Transverse colon (tissue), 4 donors: ENCODE measurements around the gene CCL16. TPM values are rescaled to one million over a fixed set of nuclear protein-coding genes. Genes with fewer than 3 reads are reported as not detected.

Source experiments
- DNase-seq: peaks from one replicate; pipeline ENCODE4 v3.0.0-alpha.2; 2019
- H3K27ac ChIP-seq, 4 donors: fragments of 200-600 bp; sonication (generic); 2 replicates each; pipeline ENCODE4 v1.5.1; 2016 to 2018; ENCODE audit warnings: inconsistent platforms in 4 of 4
- H3K27me3 ChIP-seq: fragments of 200-600 bp; sonication (generic); 2 replicates; pipeline ENCODE4 v1.5.1; 2017; ENCODE audit warnings: inconsistent platforms
- H3K36me3 ChIP-seq, 4 donors: fragments of 200-600 bp; sonication (generic); 2 replicates each; pipeline ENCODE4 v1.5.1; 2017 to 2019; ENCODE audit warnings: inconsistent platforms in 4 of 4
- H3K4me1 ChIP-seq, 4 donors: fragments of 200-600 bp; sonication (generic); 2 replicates each; pipeline ENCODE4 v1.5.1; 2017 to 2020; ENCODE audit warnings: inconsistent platforms in 4 of 4
- H3K4me3 ChIP-seq, 4 donors: fragments of 200-600 bp; sonication (generic); 1 replicate in 1 of 4; 2 replicates in 3 of 4; pipeline versions ENCODE4 v1.5.1 to v1.6.1; 2017 to 2019; ENCODE audit warnings: inconsistent platforms in 4 of 4
- H3K9me3 ChIP-seq, 2 donors: fragments of 200-600 bp; sonication (generic); 2 replicates each; pipeline ENCODE4 v1.5.1; 2017 to 2019; ENCODE audit warnings: inconsistent platforms in 2 of 2
- EP300 ChIP-seq: sonication (generic); formaldehyde crosslinking; IDR thresholded peaks from one replicate; pipeline ENCODE4 v1.6.1; 2017; ENCODE audit warnings: antibody characterized with exemption, low read depth
- POLR2A ChIP-seq: fragments of 450-650 bp; IDR thresholded peaks from one replicate; pipeline ENCODE4 v1.6.1; 2016; ENCODE audit warnings: antibody characterized with exemption, mild to moderate bottlenecking, moderate library complexity
- POLR2AphosphoS5 ChIP-seq, 3 donors: sonication (generic); formaldehyde crosslinking; IDR thresholded peaks; one replicate each; pipeline ENCODE4 v1.6.1; 2016; ENCODE audit warnings: antibody characterized with exemption in 3 of 3
- whole genome bisulfite sequencing, 2 donors: methylation state at CpG; one replicate each; pipeline ENCODE4 v1.1.5; 2018; ENCODE audit warnings: low coverage in 1 of 2; 5-methylcytosine and 5-hydroxymethylcytosine counted together
- in situ Hi-C, 4 donors: fragments of 200-750 bp; cut with MboI; loops; one replicate each; pipeline versions ENCODE4 v1.15.0 to v1.15.1; 2017; ENCODE audit warnings: low sequenced_read_pairs in 3 of 4, low pct_ligation_motif_present in 1 of 4, low pct_unique_long_range_greater_than_20kb in 1 of 4
- intact Hi-C: fragments of 100-400 bp; cut with DNase I; formaldehyde crosslinking; loops from one replicate; pipeline ENCODE4 v1.15.1; 2023; ENCODE audit warnings: low total_unique reads
- total RNA-seq, 4 donors: library from RNA; depleted of rRNA; stranded (reverse); fragments of >200 nt; gene quantifications; one replicate each; pipeline ENCODE4 v1.1.0, GENCODE V29; 2016
- TF ChIP-seq, protein P1 (sequence below), 5 experiments: fragments of 200-600 bp in 3 of 5; fragments of 450-650 bp in 2 of 5; sonication (generic) in 3 of 5; IDR thresholded peaks; 1 replicate in 2 of 5; 2 replicates in 3 of 5; pipeline ENCODE4 v1.5.1; 2016 to 2017; ENCODE audit warnings: antibody characterized with exemption in 5 of 5, inconsistent platforms in 3 of 5, mild to moderate bottlenecking in 2 of 5, moderate library complexity in 1 of 5

CCL16 gene
- total RNA-seq, 4 donors from 2014 or later = not detected

DNA sequence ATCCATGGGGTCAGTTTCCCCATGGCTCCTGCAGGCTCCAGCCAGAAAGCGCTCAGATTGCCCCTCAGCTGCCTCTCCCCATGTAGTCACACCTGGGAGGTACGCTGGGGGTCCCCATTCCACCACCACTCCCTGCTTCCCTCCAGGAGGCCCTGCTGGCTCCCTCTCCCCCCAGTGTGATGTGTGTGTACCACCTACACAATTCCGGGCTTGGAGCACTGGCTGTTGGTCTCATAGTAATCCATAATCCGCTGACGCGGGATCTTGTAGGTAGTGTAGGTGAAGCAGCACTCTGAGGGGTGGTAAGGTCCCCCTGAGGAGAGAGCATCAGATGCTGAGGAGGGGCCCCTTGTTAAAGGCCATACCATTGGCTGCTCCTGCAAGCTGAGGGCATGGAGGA lies 2.8 kb upstream of the CCL16 start:
- DNase-seq = no peak
- 92% methylated on average over 6 of the region's 6 CpGs; no CpG with 5 or more reads in 1 of the 2 donors for WGBS, 2 donors

DNA sequence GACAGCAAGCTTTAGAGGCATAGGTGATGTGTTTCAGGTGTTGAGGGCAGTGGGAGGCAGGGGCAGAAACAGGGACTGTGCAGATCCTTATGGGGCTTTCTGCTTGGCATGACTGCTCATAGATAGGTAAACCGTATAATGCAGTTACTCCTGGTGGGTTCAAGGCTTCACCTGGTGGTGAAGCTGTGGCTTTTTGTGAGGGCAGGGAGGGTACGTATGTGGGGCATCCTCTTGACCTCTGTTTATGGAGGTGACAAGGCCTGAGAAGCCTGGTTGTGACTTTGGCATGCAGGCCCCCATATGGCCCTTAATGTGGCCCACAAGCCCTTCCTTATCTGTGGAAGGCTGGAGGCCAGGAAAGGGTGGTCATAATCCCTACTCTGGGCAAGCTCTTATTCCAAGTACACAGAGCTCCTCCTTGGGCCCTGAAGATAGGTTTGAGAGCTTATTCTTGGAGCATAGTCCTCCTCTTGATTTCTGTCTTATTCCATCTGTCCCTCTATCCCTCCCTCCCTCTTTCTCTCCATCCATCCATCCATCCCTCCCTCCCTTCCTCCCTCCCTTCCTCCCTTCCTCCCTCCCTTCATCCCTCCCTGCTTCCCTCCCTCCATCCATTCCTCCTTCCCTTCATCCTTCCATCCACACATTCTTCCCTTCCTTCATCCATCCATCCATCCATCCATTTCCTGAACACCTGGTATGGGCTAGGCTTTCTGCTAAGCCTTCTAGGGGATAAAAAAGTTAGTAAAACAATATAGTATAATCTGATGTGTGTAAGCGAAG lies 1.3 kb upstream of the CCL16 start:
- intact Hi-C loops = loop anchor here (5.0 to 10.0 kb wide), 2 partner anchors 162 to 235 kb away; no protein-coding TSS in a partner anchor
- Histone ChIP-seq H3K27ac (no peak overlapping the region), H3K9me3 (no peaks in the 10 kb centered on the region), H3K4me1 (peaks cover 0 to 4% (median 0%) of the 10 kb centered on the region in 4 donors), H3K4me3 (no peak overlapping the region), H3K27me3 (no peaks in the 10 kb centered on the region), H3K36me3 (no peaks in the 10 kb centered on the region)
- 75 to 84% methylated on average over 1 to 3 of the region's 3 CpGs for WGBS, 2 donors
- DNase-seq = no peak
- TF ChIP-seq POLR2AphosphoS5 (IDR thresholded peaks at IDR 0.05) (no peak), POLR2A (no peak), EP300 (no peak)
- TF ChIP-seq, protein P1, sequence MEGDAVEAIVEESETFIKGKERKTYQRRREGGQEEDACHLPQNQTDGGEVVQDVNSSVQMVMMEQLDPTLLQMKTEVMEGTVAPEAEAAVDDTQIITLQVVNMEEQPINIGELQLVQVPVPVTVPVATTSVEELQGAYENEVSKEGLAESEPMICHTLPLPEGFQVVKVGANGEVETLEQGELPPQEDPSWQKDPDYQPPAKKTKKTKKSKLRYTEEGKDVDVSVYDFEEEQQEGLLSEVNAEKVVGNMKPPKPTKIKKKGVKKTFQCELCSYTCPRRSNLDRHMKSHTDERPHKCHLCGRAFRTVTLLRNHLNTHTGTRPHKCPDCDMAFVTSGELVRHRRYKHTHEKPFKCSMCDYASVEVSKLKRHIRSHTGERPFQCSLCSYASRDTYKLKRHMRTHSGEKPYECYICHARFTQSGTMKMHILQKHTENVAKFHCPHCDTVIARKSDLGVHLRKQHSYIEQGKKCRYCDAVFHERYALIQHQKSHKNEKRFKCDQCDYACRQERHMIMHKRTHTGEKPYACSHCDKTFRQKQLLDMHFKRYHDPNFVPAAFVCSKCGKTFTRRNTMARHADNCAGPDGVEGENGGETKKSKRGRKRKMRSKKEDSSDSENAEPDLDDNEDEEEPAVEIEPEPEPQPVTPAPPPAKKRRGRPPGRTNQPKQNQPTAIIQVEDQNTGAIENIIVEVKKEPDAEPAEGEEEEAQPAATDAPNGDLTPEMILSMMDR (IDR thresholded peaks at IDR 0.05) = no peak
- in situ Hi-C loops = no loop called here

More for the DNA sequence above, 2.8 kb upstream of the CCL16 start:
- no peaks in the 10 kb centered on the region for H3K27me3 ChIP-seq
- H3K27ac ChIP-seq = no peak overlapping the region
- in situ Hi-C loops = no loop called here
- H3K36me3 ChIP-seq = no peaks in the 10 kb centered on the region
- peaks cover 0 to 4% (median 0%) of the 10 kb centered on the region in 4 donors for H3K4me1 ChIP-seq
- H3K9me3 ChIP-seq = no peaks in the 10 kb centered on the region
- intact Hi-C loops = loop anchor here (5.0 to 10.0 kb wide), 2 partner anchors 161 to 233 kb away; no protein-coding TSS in a partner anchor
- H3K4me3 ChIP-seq = no peak overlapping the region
- no peak for TF ChIP-seq POLR2AphosphoS5 (IDR thresholded peaks at IDR 0.05)
- TF ChIP-seq POLR2A = no peak
- TF ChIP-seq EP300 = no peak
- TF ChIP-seq, protein P1 (IDR thresholded peaks at IDR 0.05) = no peak

DNA sequence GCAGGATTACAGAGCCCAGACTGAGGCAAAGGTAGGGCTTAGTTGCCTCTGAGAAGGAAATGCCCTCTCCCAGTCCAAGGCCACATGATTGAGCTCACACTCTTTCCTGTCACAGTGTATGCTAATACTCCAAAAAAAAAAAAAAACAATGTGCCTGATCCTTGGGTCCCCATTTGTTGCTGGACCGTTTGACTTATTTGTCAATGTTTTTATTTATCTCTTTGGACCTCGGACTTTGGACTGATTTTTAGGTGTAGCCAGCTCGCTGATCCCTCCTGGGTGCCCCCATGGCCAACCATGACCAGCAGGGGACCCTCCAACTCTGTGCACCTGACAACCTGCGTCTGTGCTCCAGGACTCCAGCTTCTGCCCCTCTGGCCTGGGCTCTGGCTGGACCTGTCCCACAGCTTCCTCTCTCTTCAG lies 622 bp upstream of the CCL16 start:
- no peaks in the 10 kb centered on the region for H3K27me3 ChIP-seq
- intact Hi-C loops (loop anchor here (5.0 to 10.0 kb wide), 2 partner anchors 163 to 235 kb away; no protein-coding TSS in a partner anchor), in situ Hi-C loops (no loop called here)
- peak; percentile 28 for DNase-seq
- no peaks in the 10 kb centered on the region for H3K9me3 ChIP-seq
- TF ChIP-seq EP300 (no peak), POLR2A (no peak), POLR2AphosphoS5 (IDR thresholded peaks at IDR 0.05) (no peak)
- TF ChIP-seq, protein P1 (IDR thresholded peaks at IDR 0.05) = peak in 3 of 5 experiments; percentile 6 to 23 (median 16)
- H3K4me1 ChIP-seq = peaks cover 0 to 4% (median 0%) of the 10 kb centered on the region in 4 donors
- H3K4me3 ChIP-seq = no peak overlapping the region
- H3K36me3 ChIP-seq = no peaks in the 10 kb centered on the region
- no peak overlapping the region for H3K27ac ChIP-seq
- WGBS, 2 donors = 41 to 55% methylated on average over 4 of the region's 4 CpGs

GRCh38 chr17:35978346-35978745 lies 3.0 kb downstream of the CCL16 start:
- in situ Hi-C loops (loop anchor here in 2 of 4 donors (10.0 kb wide), 1 partner anchor 166 kb away; no protein-coding TSS in a partner anchor), intact Hi-C loops (no loop called here)
- TF ChIP-seq, protein P1 (IDR thresholded peaks at IDR 0.05) = no peak
- no peak for TF ChIP-seq POLR2A
- no peak for TF ChIP-seq POLR2AphosphoS5 (IDR thresholded peaks at IDR 0.05)
- TF ChIP-seq EP300 = no peak
- Histone ChIP-seq H3K27ac (no peak overlapping the region), H3K36me3 (no peaks in the 10 kb centered on the region), H3K4me1 (peaks cover 2 to 15% (median 9%) of the 10 kb centered on the region in 4 donors), H3K4me3 (no peak overlapping the region), H3K9me3 (no peaks in the 10 kb centered on the region), H3K27me3 (no peaks in the 10 kb centered on the region)
- no peak for DNase-seq
- 67 to 81% methylated on average over 2 to 3 of the region's 3 CpGs for WGBS, 2 donors
